Measurements from ENCODE around the gene MZT2B.
"Not testable (repeated sequence)": the region's sequence is repeated elsewhere in the genome, so short reads cannot be mapped to it uniquely, and the experiment has no call there.

- TF ChIP-seq EZH2 (IDR thresholded peaks at IDR 0.05; ENCODE audit: low read length, missing control alignments); CTCF (conservative IDR thresholded peaks at IDR 0.05 in 1 of 2, IDR thresholded peaks at IDR 0.05 in 1 of 2; ENCODE audit: low read depth in 1 of 2, low read length in 2 of 2): not testable (repeated sequence)
These were observed 46.6 kb downstream of the MZT2B start for GRCh38 chr2:130228467-130229160.

All from fibroblast of lung (primary cell).